GM19240 (cell line): Measurements from ENCODE around the gene CDC123.

Source experiments
- DNase-seq: peaks from one replicate; pipeline ENCODE4 v3.0.0; 2011; ENCODE audit warnings: low spot score; ENCODE audit not compliant: insufficient read length

The CDC123 gene

GRCh38 chr10:12299222-12299965, 103.4 kb downstream of the CDC123 start:
- DNase-seq = no peak
